GM21529 (cell line): Measurements from ENCODE around the gene LIMS1.
"Not testable (repeated sequence)": the region's sequence is repeated elsewhere in the genome, so short reads cannot be mapped to it uniquely, and the experiment has no call there.

Source experiments
- ATAC-seq: cut with Tn5 transposase; IDR thresholded peaks from one replicate; pipeline ENCODE4 v1.9.1; 2021; ENCODE audit not compliant: unreplicated experiment

LIMS1 gene, protein sequence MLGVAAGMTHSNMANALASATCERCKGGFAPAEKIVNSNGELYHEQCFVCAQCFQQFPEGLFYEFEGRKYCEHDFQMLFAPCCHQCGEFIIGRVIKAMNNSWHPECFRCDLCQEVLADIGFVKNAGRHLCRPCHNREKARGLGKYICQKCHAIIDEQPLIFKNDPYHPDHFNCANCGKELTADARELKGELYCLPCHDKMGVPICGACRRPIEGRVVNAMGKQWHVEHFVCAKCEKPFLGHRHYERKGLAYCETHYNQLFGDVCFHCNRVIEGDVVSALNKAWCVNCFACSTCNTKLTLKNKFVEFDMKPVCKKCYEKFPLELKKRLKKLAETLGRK

DNA sequence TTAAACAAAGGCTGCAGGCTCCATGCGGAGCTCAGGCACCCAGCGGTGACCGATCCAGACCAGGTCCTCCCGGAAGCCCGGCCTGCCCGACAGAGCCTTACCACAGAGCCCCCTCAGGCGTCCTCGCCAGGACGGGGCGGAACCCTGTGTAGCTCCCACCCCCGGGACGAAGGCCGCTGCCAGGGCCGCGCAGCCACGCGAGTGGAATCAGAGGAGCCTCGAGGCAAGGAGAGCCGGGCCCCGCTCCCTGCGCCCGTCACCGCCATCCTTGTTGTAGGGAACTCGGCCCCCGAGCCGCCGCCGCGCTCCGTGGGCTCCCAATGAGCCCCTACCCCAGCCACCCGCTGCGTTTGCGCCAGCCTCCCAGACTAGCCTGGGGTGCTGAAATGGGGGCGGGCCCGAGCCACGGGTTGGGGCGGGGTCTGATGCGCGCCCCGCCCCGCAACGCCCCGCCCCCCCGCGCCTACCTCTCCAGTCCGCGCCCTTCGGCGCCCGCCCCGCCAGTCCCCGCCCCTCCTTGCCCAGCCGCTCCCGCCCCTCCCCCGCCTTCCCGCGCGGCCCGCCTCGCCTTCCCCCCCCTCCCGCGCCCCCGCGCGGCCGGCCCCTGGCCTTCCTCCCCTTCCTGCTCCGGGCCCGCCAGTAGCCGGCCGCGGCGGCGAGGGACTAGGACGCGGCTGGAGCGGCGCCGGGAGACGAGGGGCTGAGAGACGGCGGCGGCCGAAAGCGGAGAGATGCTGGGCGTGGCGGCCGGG lies at the start of gene LIMS1:
LIMS1 (plus strand) TSS at position 639 of the 752 bp plus-strand sequence; CDS start at position 732, 93 bp downstream.
- peak; percentile 86 for ATAC-seq

GRCh38 chr2:108485253-108485652 lies 49.0 kb upstream of the LIMS1 start:
- ATAC-seq: no peak

DNA sequence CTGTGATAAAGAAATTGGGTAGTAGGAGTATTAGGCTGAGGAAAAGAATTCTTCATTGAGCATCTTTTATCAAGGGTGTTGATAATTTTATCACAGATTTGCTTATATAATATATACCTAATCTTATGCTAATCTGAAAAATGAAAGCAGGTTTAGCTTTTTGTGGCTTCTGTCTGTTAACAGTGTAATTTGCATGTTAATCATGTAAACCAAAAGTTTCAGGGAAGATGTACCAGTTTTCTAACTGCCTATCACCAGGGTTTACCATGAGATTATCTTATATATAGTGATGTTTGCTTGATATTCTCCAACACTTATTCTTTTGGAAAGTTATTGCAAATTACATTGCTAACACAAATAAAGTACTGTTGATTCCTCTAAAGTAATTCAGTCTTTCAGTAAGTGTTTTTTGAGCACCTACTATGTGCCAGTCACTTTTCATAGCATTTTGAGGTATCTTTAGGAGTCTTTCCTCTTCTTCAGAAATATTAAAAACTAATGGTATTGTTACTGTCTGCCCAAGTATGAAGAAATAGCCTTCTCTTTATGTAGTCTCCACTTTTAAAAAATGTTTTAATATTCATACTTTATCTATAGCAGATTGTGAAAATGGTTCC lies 43.7 kb upstream of the LIMS1 start:
- no peak for ATAC-seq

DNA sequence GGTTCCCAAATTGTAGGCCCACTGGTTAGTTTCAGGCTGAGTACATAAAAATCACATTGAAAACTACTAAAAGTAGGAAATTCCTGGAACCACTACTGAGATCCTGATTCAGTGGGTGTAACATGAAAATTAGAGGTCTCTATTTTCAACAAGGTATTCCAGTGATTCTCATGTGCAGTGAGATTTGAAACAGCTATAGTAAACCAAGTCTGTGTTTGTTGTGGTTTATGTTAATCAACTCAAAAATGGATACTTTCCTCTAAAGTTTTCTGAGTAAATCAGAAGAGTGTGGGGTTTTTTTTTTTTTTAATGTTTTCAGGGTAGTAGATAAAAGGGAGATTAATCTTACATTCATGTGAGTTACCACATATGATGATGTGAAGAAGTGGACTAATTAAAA lies 42.4 kb upstream of the LIMS1 start:
- ATAC-seq: no peak

DNA sequence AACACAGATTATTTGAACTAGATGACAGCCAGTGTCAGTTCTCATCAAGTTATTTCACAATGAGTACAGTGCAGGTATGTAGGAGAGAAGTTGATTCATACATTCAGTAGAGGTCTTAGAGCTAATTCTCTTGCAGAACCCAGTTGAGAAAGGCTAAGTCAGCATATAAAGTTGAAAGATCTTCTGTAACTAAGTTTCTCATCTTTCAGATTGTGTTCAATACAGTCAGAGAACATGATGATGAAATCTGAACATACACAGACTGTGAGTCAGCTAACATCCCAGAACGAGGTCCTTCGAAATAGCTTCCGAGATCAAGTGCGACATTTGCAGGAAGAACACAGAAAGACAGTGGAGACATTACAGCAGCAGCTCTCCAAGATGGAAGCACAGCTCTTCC lies 41.9 kb upstream of the LIMS1 start:
- ATAC-seq: no peak

DNA sequence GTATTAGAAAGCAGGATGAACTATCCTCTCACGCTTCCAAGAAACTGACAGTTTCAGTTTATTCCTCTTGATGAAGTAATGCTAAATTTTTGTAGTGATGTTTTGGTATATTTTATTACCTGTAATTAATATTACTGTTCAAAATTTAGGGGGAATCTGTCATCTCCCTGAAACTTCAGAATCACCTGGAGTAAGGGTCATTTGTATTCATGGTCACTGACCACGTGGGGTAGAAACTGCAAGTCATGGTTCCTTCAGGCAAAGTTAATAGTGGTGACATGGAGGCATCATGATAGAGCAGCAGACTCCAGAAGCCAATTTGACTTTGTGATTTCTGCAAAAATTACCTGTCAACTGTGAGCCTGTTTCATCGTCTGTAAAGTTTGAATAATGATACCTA lies 38.1 kb upstream of the LIMS1 start:
- ATAC-seq: not testable (repeated sequence)

GRCh38 chr2:108507620-108508019 lies 26.6 kb upstream of the LIMS1 start:
- not testable (repeated sequence) for ATAC-seq

GRCh38 chr2:108512431-108512830 lies 21.8 kb upstream of the LIMS1 start:
- not testable (repeated sequence) for ATAC-seq

GRCh38 chr2:108514478-108514877 lies 19.8 kb upstream of the LIMS1 start:
- not testable (repeated sequence) for ATAC-seq

- ATAC-seq: not testable (repeated sequence)
These were observed 9.6 kb upstream of the LIMS1 start for GRCh38 chr2:108524688-108525087.

- not testable (repeated sequence) for ATAC-seq
These were observed 9.0 kb upstream of the LIMS1 start for GRCh38 chr2:108525258-108525657.

DNA sequence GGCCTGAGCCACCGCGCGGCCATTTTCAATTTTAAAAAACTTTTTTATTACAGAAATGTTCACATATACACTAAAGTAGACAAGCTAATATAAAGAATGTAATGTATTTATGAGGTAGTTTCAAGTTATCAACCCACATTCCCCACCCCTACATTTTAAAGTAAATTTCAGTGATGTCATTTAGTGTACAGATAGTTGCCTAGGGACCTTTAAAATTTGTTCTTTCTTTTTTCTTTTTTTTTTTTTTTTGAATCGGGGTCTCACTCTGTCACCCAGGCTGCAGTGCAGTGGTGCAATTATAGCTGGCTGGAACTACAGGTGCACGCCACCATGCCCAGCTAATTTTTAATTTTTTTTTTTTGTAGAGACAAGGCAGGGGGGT lies 2.6 kb upstream of the LIMS1 start:
- ATAC-seq: no peak

DNA sequence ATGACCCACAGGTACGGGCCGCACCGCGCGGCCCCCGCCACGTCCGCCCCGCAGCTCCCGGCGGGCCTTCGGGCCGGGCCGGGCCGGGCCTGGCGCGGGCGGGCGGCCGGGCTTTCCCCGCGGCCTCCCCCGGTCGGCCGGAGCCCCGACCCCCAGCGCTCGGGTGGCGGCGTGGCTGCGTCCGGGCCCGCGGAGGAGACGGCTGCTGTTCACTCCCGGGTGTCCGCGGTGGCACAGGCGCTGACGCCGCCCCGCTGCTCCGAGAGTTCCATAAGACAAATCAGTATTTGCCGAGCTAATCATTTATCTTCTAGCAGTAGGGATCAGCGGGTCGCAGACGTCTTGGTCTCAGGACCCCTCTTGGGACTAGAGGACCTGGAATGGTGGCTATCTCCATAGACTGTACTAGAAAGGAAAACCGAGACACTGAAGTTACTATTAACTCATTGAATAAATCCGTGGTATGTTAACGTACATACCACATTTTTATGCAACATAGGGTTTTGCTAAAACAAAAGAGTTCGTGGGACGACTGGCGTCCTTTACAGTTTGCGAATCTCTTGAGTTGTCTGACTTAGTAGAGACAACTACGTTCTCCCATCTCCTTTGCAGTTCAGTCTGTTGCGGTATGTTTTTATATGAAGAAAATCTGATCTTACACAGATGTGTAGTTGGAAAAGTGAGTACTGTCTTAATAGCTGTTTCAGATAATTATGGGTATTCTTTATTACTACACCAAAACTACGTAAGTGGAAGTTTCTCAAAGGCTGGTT lies 500 bp downstream of the LIMS1 start:
- peak; percentile 33 for ATAC-seq

- ATAC-seq: no peak
These were observed 1.0 kb downstream of the LIMS1 start for GRCh38 chr2:108535357-108535631.

DNA sequence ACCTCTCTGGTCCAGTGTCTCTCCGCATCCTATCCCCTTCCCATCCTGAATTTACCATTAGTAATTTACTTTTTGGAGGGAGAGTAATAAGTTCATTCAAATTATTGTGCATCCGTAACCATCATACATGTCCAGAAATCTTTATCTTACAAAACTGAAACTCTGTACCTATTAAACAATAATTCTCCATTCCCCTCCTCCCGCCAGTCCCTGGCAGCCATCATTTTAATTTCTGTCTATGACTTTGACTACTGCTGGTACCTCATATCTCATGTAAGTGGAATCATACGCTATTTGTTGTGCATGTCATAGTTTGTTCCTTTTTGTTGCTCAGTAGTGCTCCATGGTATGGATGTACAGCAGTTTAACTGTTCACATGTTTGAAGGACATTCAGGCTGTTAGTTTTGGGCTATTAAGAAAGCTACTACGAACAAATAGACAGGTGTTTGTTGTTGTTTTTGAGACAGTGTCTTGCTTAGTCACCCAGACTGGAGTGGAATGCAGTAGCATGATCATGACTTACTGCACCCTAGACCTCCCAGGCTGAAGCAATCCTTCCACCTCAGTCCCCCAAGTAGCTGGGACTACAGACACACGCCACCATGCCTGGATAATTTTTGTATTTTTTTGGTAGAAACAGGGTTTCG lies 2.0 kb downstream of the LIMS1 start:
- no peak for ATAC-seq

- ATAC-seq: no peak
These were observed 2.6 kb downstream of the LIMS1 start for GRCh38 chr2:108536911-108537310.

GRCh38 chr2:108538000-108538625 lies 3.8 kb downstream of the LIMS1 start:
- no peak for ATAC-seq

DNA sequence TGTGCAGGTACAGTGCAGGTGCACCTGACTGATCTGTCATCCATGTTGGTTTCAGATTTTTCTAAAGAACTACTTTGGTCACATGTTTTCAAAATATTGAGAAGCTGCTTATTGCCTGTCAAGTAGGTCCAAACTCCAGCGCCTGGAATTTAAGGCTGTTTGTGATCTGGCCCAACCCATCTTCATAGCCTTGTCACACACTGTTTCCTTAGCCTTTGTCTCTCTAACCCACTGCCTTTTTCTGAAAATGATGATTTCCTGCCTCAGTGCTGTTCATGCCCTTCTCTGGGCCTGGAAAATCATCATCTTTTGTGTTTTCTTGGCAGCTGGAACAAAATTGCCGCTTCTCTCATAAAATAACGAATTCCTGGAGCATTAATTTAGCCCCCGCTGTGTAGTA lies 7.2 kb downstream of the LIMS1 start:
- no peak for ATAC-seq

DNA sequence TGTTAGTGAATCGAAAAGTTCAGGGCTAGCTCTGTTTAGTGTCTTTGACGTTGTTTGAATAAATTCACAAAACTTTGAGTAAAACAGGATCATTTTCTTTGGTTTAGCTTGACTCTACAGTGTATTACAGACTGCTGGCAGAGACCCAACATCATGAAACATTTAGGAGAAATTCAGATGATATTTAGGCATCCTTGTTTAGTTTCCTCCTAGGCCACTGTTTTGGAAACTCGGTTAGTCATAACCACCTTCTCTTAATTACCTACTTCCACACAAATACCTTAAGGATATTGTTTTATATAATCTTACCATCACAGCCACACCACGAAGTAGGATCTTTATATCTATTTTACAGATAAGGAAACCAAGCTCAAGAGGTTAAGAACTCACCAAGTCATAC lies 7.8 kb downstream of the LIMS1 start:
- ATAC-seq: no peak

DNA sequence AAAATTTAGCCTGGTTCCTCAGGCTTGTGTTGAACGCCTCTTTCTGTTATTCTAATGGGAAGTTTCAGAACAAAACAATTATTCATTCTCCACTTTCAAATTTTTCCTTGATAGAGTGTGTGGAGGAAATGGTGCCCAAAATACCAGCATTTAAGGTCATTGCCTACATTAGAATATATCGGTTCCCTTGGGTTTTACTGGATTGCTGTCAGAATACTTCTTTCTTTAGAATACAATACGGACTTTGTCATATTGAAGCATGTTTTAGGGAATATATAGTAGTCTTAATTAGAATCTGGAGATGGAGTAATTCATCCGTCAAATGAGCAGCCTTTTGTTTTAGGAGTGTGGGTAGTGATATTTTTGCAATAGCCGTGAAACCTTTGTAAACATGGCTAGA lies 13.3 kb downstream of the LIMS1 start:
- no peak for ATAC-seq
